Subcutaneous abdominal adipose tissue (tissue), 5 donors: ENCODE results near the gene OTOF.
A peak's percentile ranks its signal among the peaks of the same experiment; 100 is the strongest.

ENCODE experiments used
- H3K27ac ChIP-seq: one replicate; pipeline ENCODE4 v1.7.0; 2013; ENCODE audit warnings: low read depth, mild to moderate bottlenecking, inconsistent platforms, low read length, moderate library complexity
- H3K27me3 ChIP-seq, 5 donors: one replicate each; pipeline ENCODE4 v1.7.0; 2013; ENCODE audit warnings: low read length in 5 of 5, inconsistent platforms in 1 of 5; ENCODE audit not compliant: control insufficient read depth in 5 of 5, insufficient read depth in 4 of 5
- H3K36me3 ChIP-seq, 5 donors: one replicate each; pipeline ENCODE4 v1.7.0; 2013; ENCODE audit warnings: low read length in 5 of 5; ENCODE audit not compliant: control insufficient read depth in 5 of 5, insufficient read depth in 5 of 5
- H3K4me1 ChIP-seq, 5 donors: one replicate each; pipeline ENCODE4 v1.7.0; 2013; ENCODE audit warnings: low read length in 5 of 5, mild to moderate bottlenecking in 3 of 5, moderate library complexity in 1 of 5; ENCODE audit not compliant: control insufficient read depth in 5 of 5, insufficient read depth in 5 of 5
- H3K4me3 ChIP-seq, 5 donors: one replicate each; pipeline ENCODE4 v1.7.0; 2013; ENCODE audit warnings: low read length in 5 of 5, low read depth in 1 of 5
- H3K9ac ChIP-seq, 5 donors: one replicate each; pipeline ENCODE4 v1.7.0; 2013; ENCODE audit warnings: low read length in 5 of 5, mild to moderate bottlenecking in 4 of 5, moderate library complexity in 3 of 5
- H3K9me3 ChIP-seq, 5 donors: one replicate each; pipeline ENCODE4 v1.7.0; 2013; ENCODE audit warnings: low read length in 5 of 5; ENCODE audit not compliant: control insufficient read depth in 5 of 5
- donor health status: healthy.
- donor health status: healthy.
- donor health status: healthy.
- donor health status: healthy.
- donor health status: healthy.

OTOF gene

GRCh38 chr2:26506279-26506678, 28.4 kb upstream of the OTOF start:
- H3K9ac ChIP-seq: no peak overlapping the region
- peaks cover 0 to 22% (median 2%) of the 10 kb centered on the region in 5 donors for H3K27me3 ChIP-seq
- H3K4me1 ChIP-seq: peaks cover 0 to 11% (median 10%) of the 10 kb centered on the region in 5 donors
- H3K4me3 ChIP-seq: no peak overlapping the region
- no peaks in the 10 kb centered on the region for H3K36me3 ChIP-seq
- no peak overlapping the region for H3K27ac ChIP-seq
- no peaks in the 10 kb centered on the region for H3K9me3 ChIP-seq

GRCh38 chr2:26504002-26504401, 26.1 kb upstream of the OTOF start:
- Histone ChIP-seq H3K36me3 (no peaks in the 10 kb centered on the region), H3K27me3 (peaks cover 0 to 22% (median 2%) of the 10 kb centered on the region in 5 donors), H3K9ac (peak overlapping the region in 3 of 5 donors; percentile 42 to 57 (median 50)), H3K27ac (no peak overlapping the region), H3K4me1 (peaks cover 0 to 11% (median 10%) of the 10 kb centered on the region in 5 donors), H3K4me3 (peak overlapping the region in 3 of 5 donors; percentile 9 to 57 (median 55)), H3K9me3 (no peaks in the 10 kb centered on the region)

GRCh38 chr2:26503231-26503880, 25.4 kb upstream of the OTOF start:
- peak overlapping the region in 3 of 5 donors; percentile 42 to 57 (median 50) for H3K9ac ChIP-seq
- no peaks in the 10 kb centered on the region for H3K36me3 ChIP-seq
- peaks cover 2 to 11% (median 10%) of the 10 kb centered on the region in 5 donors for H3K4me1 ChIP-seq
- peaks cover 2 to 29% (median 5%) of the 10 kb centered on the region in 5 donors for H3K27me3 ChIP-seq
- no peaks in the 10 kb centered on the region for H3K9me3 ChIP-seq
- no peak overlapping the region for H3K27ac ChIP-seq
- peak overlapping the region; percentile 9 to 57 (median 55) for H3K4me3 ChIP-seq

GRCh38 chr2:26500406-26500805, 22.5 kb upstream of the OTOF start:
- no peaks in the 10 kb centered on the region for H3K9me3 ChIP-seq
- no peak overlapping the region for H3K4me3 ChIP-seq
- no peak overlapping the region for H3K9ac ChIP-seq
- H3K27ac ChIP-seq: no peak overlapping the region
- H3K27me3 ChIP-seq: peaks cover 2 to 30% (median 9%) of the 10 kb centered on the region in 5 donors
- H3K36me3 ChIP-seq: no peaks in the 10 kb centered on the region
- peaks cover 2 to 11% (median 10%) of the 10 kb centered on the region in 5 donors for H3K4me1 ChIP-seq

- H3K9me3 ChIP-seq: no peaks in the 10 kb centered on the region
- no peak overlapping the region for H3K4me3 ChIP-seq
- peaks cover 0 to 12% (median 8%) of the 10 kb centered on the region in 5 donors for H3K27me3 ChIP-seq
- no peaks in the 10 kb centered on the region for H3K36me3 ChIP-seq
- no peak overlapping the region for H3K27ac ChIP-seq
- no peak overlapping the region for H3K9ac ChIP-seq
- H3K4me1 ChIP-seq: peaks cover 0 to 11% (median 2%) of the 10 kb centered on the region in 5 donors
These were observed 17.9 kb upstream of the OTOF start for GRCh38 chr2:26495705-26496297.

- Histone ChIP-seq H3K27ac (no peak overlapping the region), H3K4me3 (no peak overlapping the region), H3K4me1 (peaks cover 0 to 11% (median 2%) of the 10 kb centered on the region in 5 donors), H3K9ac (no peak overlapping the region), H3K36me3 (no peaks in the 10 kb centered on the region), H3K27me3 (peaks cover 0 to 12% (median 8%) of the 10 kb centered on the region in 5 donors), H3K9me3 (no peaks in the 10 kb centered on the region)
These were observed 17.0 kb upstream of the OTOF start for GRCh38 chr2:26494891-26495290.

- Histone ChIP-seq H3K27me3 (peaks cover 0 to 12% (median 8%) of the 10 kb centered on the region in 5 donors), H3K4me3 (no peak overlapping the region), H3K36me3 (no peaks in the 10 kb centered on the region), H3K9ac (no peak overlapping the region), H3K9me3 (no peaks in the 10 kb centered on the region), H3K27ac (no peak overlapping the region), H3K4me1 (peaks cover 0 to 11% (median 2%) of the 10 kb centered on the region in 5 donors)
These were observed 16.3 kb upstream of the OTOF start for GRCh38 chr2:26494199-26494598.

- Histone ChIP-seq H3K9ac (no peak overlapping the region), H3K27ac (no peak overlapping the region), H3K4me1 (peaks cover 0 to 11% (median 1%) of the 10 kb centered on the region in 5 donors), H3K4me3 (no peak overlapping the region), H3K36me3 (no peaks in the 10 kb centered on the region), H3K27me3 (peaks cover 0 to 7% (median 6%) of the 10 kb centered on the region in 5 donors), H3K9me3 (no peaks in the 10 kb centered on the region)
These were observed 15.6 kb upstream of the OTOF start for GRCh38 chr2:26493566-26493965.

GRCh38 chr2:26492749-26493515, 15.0 kb upstream of the OTOF start:
- no peaks in the 10 kb centered on the region for H3K36me3 ChIP-seq
- peaks cover 0 to under 1% (median 0%) of the 10 kb centered on the region in 5 donors for H3K27me3 ChIP-seq

More at GRCh38 chr2:26492749-26493515, 15.0 kb upstream of the OTOF start:
- Histone ChIP-seq H3K9ac (no peak overlapping the region), H3K27ac (no peak overlapping the region), H3K4me1 (peaks cover 0 to 10% (median 0%) of the 10 kb centered on the region in 5 donors), H3K4me3 (no peak overlapping the region), H3K9me3 (no peaks in the 10 kb centered on the region)
